Endodermal cell (in vitro differentiated cells): ENCODE data around the gene CTNND2. TPM values are rescaled to one million over a fixed set of nuclear protein-coding genes. Genes with fewer than 3 reads are reported as not detected.

Source experiments
- DNase-seq: peaks from one replicate; pipeline ENCODE4 v3.0.0-alpha.2; 2017
- H3K27ac ChIP-seq: 2 replicates; pipeline ENCODE4 v1.5.1; 2013; ENCODE audit warnings: mild to moderate bottlenecking, low read depth, low read length, moderate library complexity
- H3K27me3 ChIP-seq: 2 replicates; pipeline ENCODE4 v1.6.1; 2013; ENCODE audit warnings: mild to moderate bottlenecking, low read length, moderate library complexity; ENCODE audit not compliant: insufficient read depth, control insufficient read depth, poor library complexity, severe bottlenecking
- H3K36me3 ChIP-seq: 2 replicates; pipeline ENCODE4 v1.7.0; 2013; ENCODE audit warnings: mild to moderate bottlenecking, low read length, moderate library complexity; ENCODE audit not compliant: control insufficient read depth, insufficient read depth
- H3K4me1 ChIP-seq: one replicate; pipeline ENCODE4 v1.7.0; 2013; ENCODE audit warnings: low read length; ENCODE audit not compliant: control insufficient read depth, insufficient read depth
- H3K4me3 ChIP-seq: 2 replicates; pipeline ENCODE4 v1.5.1; 2013; ENCODE audit warnings: mild to moderate bottlenecking, low read length, moderate library complexity
- H3K9ac ChIP-seq: 2 replicates; pipeline ENCODE4 v1.6.1; 2013; ENCODE audit warnings: mild to moderate bottlenecking, low read length, moderate library complexity; ENCODE audit not compliant: poor library complexity, severe bottlenecking; ENCODE audit errors: extremely low read depth
- H3K9me3 ChIP-seq: 2 replicates; pipeline ENCODE4 v1.6.1; 2013; ENCODE audit warnings: mild to moderate bottlenecking, low read length, moderate library complexity; ENCODE audit not compliant: control insufficient read depth
- H3K27ac Mint-ChIP-seq: 2 replicates; pipeline ENCODE4 v1.8.0; 2020; ENCODE audit warnings: mixed read lengths
- H3K27me3 Mint-ChIP-seq: 2 replicates; pipeline ENCODE4 v1.8.0; 2021; ENCODE audit warnings: mild to moderate bottlenecking, mixed read lengths; ENCODE audit not compliant: insufficient read depth
- H3K36me3 Mint-ChIP-seq: 2 replicates; pipeline ENCODE4 v1.8.0; 2020; ENCODE audit warnings: low read depth, mixed read lengths
- H3K4me1 Mint-ChIP-seq: 2 replicates; pipeline ENCODE4 v1.8.0; 2020; ENCODE audit warnings: mixed read lengths
- H3K4me3 Mint-ChIP-seq: 2 replicates; pipeline ENCODE4 v1.8.0; 2020; ENCODE audit warnings: mild to moderate bottlenecking, moderate library complexity, mixed read lengths
- H3K9me3 Mint-ChIP-seq: 2 replicates; pipeline ENCODE4 v1.8.0; 2020; ENCODE audit warnings: mild to moderate bottlenecking, mixed read lengths
- WGBS, 2 experiments: methylation state at CpG; one replicate each; pipeline versions ENCODE4 v1.1.5 to v1.1.7; 2013; ENCODE audit warnings: missing lambda C conversion rate in 2 of 2, mixed read lengths in 1 of 2; ENCODE audit not compliant: insufficient coverage in 1 of 2, insufficient read length in 1 of 2; 5-methylcytosine and 5-hydroxymethylcytosine counted together
- total RNA-seq, 2 donors: library from RNA; stranded (reverse); fragmentation: NEBNext Ultra II Directional in 1 of 2; extraction: Animal tissue kit (Norgen Biotek cat#: 25700) in 1 of 2; gene quantifications; 2 replicates in 1 of 2; 3 replicates in 1 of 2; pipeline ENCODE4 v1.2.1, GENCODE V29; 2021
- TF ChIP-seq, protein P1 (sequence below): fragments of 200-600 bp; sonication (generic); conservative IDR thresholded peaks from 2 replicates; pipeline ENCODE4 v1.5.0; 2021; ENCODE audit warnings: antibody characterized with exemption, mild to moderate bottlenecking

CTNND2 gene
- total RNA-seq, 2 donors from 2014 or later = 6.5 to 10.3 TPM

DNA sequence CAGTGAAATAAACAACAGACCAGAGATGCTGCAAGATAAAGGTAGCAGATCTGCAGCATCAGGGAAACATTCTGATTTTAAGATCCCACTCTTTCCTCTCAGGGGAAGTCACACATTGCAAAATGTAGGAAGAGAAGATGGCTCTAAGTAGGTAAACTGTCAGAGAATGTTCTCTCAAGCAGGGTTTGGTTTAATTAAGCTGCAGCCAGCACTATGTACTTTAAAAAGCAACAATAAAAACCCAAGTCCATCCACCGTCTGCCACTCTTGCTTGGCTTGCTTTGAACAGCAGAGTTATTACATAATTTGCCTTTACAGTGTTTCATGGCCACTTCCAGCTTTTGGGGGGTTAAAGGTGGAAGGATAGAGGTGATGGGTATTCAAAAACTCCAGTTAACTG, 800.0 kb downstream of the CTNND2 start:
- Mint-ChIP-seq H3K9me3 (no peaks in the 10 kb centered on the region), H3K36me3 (no peaks in the 10 kb centered on the region), H3K4me1 (no peaks in the 10 kb centered on the region), H3K27ac (no peak overlapping the region), H3K4me3 (no peak overlapping the region), H3K27me3 (no peaks in the 10 kb centered on the region)
- Histone ChIP-seq H3K4me3 (no peak overlapping the region), H3K36me3 (no peaks in the 10 kb centered on the region), H3K27me3 (no peaks in the 10 kb centered on the region), H3K9ac (no peak overlapping the region), H3K27ac (no peak overlapping the region), H3K4me1 (no peaks in the 10 kb centered on the region), H3K9me3 (no peaks in the 10 kb centered on the region)
- no peak for DNase-seq
- TF ChIP-seq, protein P1, sequence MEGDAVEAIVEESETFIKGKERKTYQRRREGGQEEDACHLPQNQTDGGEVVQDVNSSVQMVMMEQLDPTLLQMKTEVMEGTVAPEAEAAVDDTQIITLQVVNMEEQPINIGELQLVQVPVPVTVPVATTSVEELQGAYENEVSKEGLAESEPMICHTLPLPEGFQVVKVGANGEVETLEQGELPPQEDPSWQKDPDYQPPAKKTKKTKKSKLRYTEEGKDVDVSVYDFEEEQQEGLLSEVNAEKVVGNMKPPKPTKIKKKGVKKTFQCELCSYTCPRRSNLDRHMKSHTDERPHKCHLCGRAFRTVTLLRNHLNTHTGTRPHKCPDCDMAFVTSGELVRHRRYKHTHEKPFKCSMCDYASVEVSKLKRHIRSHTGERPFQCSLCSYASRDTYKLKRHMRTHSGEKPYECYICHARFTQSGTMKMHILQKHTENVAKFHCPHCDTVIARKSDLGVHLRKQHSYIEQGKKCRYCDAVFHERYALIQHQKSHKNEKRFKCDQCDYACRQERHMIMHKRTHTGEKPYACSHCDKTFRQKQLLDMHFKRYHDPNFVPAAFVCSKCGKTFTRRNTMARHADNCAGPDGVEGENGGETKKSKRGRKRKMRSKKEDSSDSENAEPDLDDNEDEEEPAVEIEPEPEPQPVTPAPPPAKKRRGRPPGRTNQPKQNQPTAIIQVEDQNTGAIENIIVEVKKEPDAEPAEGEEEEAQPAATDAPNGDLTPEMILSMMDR = no peak
- WGBS, 2 experiments = 75% methylated on average over 1 of the region's 1 CpG; no CpG with 5 or more reads in 1 of the 2 experiments

DNA sequence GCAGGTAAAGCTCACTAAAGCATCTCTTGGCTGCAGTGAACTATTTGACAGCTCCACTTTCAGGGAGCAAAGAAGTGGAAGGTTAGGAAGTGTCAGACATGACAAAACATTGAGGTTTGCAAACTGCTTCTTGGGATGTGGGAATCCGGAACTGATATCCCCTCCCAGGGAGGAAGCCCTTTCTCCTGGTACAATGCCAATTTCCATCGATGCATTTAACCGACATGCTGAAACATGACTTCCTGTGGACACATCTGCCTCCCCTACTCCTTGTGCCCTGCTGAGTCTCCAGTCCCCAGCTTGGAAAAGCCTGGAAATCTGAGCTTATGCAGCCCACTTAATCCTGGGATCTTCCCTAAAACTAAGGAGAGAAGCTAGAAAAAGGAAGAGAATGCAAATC, 820.1 kb downstream of the CTNND2 start:
- Mint-ChIP-seq H3K27me3 (no peaks in the 10 kb centered on the region), H3K4me3 (no peak overlapping the region), H3K4me1 (peaks cover 2% of the 10 kb centered on the region), H3K27ac (no peak overlapping the region), H3K36me3 (no peaks in the 10 kb centered on the region), H3K9me3 (peaks cover 10% of the 10 kb centered on the region)
- Histone ChIP-seq H3K9me3 (peaks cover 19% of the 10 kb centered on the region), H3K27me3 (no peaks in the 10 kb centered on the region), H3K36me3 (no peaks in the 10 kb centered on the region), H3K4me1 (no peaks in the 10 kb centered on the region), H3K27ac (no peak overlapping the region), H3K9ac (no peak overlapping the region), H3K4me3 (no peak overlapping the region)
- TF ChIP-seq, protein P1 = no peak
- 90 to 100% methylated on average over 2 to 3 of the region's 3 CpGs for WGBS, 2 experiments
- DNase-seq = no peak

DNA sequence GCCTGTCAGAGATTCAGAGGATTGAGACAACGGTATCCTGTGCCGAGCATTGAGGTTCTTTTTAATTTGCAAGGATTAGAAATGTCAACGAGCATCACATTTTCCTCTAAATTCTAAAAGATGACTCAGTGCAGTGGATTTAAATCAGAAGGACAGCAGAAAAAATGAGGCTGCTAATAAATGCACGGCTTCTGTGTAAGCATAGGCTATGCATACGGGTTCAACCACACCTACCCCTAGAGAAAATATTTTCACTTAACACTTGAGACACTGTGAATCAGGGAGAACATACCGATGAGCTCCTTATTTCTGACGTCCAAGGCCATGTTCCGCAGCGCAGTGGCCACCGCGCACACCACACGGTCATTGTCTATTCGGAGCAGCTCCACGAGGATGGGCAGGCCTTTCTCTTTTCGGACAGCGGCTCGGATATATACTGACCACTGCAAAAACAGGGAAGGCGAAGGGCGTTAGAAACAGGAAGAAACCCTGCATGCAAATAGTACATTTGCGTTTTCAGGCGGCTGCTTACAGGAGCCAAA, 821.8 kb downstream of the CTNND2 start:
- peaks cover 8% of the 10 kb centered on the region for H3K9me3 ChIP-seq
- H3K36me3 ChIP-seq = no peaks in the 10 kb centered on the region
- H3K4me1 ChIP-seq = no peaks in the 10 kb centered on the region
- Mint-ChIP-seq H3K4me1 (peaks cover 11% of the 10 kb centered on the region), H3K9me3 (no peaks in the 10 kb centered on the region), H3K27me3 (no peaks in the 10 kb centered on the region), H3K4me3 (no peak overlapping the region), H3K27ac (no peak overlapping the region), H3K36me3 (no peaks in the 10 kb centered on the region)
- no peak overlapping the region for H3K4me3 ChIP-seq
- DNase-seq = no peak
- no peak overlapping the region for H3K9ac ChIP-seq
- H3K27ac ChIP-seq = no peak overlapping the region
- TF ChIP-seq, protein P1 = no peak
- 95 to 96% methylated on average over 19 to 21 of the region's 21 CpGs for WGBS, 2 experiments
- no peaks in the 10 kb centered on the region for H3K27me3 ChIP-seq
